Measurements from ENCODE around the gene CPE. TPM values are rescaled to one million over a fixed set of nuclear protein-coding genes. Genes with fewer than 3 reads are reported as not detected.

CPE gene
- total RNA-seq, 1 donor from 2014 or later, result 63.6 TPM

DNA sequence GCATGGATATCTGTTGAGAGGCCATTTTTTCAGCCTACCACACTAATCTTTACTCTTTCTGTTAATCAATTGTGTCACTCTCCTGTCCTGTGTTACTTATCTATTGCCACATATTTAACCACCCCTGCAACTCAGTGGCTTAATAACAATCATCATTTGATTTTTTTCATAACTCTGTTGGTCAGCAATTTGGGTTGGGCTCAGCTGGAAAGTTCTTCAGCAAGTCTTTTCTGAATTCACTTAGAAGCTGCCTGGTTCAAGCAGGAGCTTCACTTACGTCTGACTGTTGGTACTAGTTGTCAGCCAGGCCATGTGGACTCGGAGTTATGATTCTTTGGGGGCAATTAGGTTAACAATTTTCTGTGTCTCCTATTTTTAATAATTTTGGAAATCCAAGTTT, 50.1 kb downstream of the CPE start:
- DNase-seq (no peak), ATAC-seq (no peak)
- Histone ChIP-seq H3K4me1 (no peaks in the 10 kb centered on the region), H3K27me3 (no peaks in the 10 kb centered on the region), H3K27ac (no peak overlapping the region), H3K9me3 (no peaks in the 10 kb centered on the region), H3K4me3 (no peak overlapping the region), H3K36me3 (no peaks in the 10 kb centered on the region)
- intact Hi-C loops (cut with DNase I), result no loop called here
- TF ChIP-seq, protein P1, sequence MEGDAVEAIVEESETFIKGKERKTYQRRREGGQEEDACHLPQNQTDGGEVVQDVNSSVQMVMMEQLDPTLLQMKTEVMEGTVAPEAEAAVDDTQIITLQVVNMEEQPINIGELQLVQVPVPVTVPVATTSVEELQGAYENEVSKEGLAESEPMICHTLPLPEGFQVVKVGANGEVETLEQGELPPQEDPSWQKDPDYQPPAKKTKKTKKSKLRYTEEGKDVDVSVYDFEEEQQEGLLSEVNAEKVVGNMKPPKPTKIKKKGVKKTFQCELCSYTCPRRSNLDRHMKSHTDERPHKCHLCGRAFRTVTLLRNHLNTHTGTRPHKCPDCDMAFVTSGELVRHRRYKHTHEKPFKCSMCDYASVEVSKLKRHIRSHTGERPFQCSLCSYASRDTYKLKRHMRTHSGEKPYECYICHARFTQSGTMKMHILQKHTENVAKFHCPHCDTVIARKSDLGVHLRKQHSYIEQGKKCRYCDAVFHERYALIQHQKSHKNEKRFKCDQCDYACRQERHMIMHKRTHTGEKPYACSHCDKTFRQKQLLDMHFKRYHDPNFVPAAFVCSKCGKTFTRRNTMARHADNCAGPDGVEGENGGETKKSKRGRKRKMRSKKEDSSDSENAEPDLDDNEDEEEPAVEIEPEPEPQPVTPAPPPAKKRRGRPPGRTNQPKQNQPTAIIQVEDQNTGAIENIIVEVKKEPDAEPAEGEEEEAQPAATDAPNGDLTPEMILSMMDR (IDR thresholded peaks at IDR 0.05), result no peak

DNA sequence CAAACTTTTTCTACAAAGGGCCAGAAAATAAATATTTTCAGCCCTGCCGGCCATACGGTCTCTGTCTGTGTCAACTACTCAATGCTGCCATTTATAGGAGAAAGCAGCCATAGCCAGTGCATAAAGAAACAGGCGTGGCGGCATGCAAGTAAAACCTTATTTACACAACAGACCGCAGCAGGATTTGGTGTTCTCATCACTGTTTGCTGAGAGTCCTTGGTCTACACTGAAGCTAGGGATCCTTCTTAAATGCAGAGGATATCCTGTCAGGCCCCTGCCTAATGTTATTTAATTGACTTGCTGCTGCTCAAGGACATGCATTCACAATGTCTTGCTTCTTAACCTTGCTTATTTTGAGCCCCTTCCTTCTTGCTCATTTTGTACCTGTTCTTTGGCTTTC, 54.7 kb downstream of the CPE start:
- no peak for ATAC-seq
- TF ChIP-seq, protein P1 (IDR thresholded peaks at IDR 0.05), result no peak
- DNase-seq, result no peak

DNA sequence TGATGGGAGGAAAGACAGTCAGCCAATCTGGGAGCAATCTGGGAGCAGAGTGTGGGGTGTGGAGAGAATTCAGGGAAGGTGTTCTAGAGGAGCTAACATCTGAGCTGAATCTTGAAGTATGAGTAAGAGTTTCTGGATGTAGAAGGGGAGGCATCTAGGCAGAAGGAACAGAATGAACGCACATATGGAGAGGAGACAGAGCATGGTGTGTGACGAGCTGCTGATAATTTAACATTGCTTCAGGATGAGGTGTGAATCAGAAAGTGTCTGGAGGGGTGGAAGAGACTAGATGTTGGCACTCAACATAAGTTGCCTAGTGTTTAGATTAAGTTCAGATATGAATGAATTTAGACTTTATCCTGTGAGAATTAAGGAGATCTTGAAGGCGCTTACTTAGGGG, 58.9 kb downstream of the CPE start:
- H3K27ac ChIP-seq, result no peak overlapping the region
- TF ChIP-seq, protein P1 (IDR thresholded peaks at IDR 0.05), result no peak
- H3K4me3 ChIP-seq, result no peak overlapping the region

More for the DNA sequence above, 54.7 kb downstream of the CPE start:
- no peak overlapping the region for H3K27ac ChIP-seq
- H3K4me1 ChIP-seq, result no peaks in the 10 kb centered on the region
- H3K4me3 ChIP-seq, result no peak overlapping the region
- H3K9me3 ChIP-seq, result no peaks in the 10 kb centered on the region
- H3K36me3 ChIP-seq, result no peaks in the 10 kb centered on the region
- H3K27me3 ChIP-seq, result no peaks in the 10 kb centered on the region
- intact Hi-C loops (cut with DNase I), result no loop called here

DNA sequence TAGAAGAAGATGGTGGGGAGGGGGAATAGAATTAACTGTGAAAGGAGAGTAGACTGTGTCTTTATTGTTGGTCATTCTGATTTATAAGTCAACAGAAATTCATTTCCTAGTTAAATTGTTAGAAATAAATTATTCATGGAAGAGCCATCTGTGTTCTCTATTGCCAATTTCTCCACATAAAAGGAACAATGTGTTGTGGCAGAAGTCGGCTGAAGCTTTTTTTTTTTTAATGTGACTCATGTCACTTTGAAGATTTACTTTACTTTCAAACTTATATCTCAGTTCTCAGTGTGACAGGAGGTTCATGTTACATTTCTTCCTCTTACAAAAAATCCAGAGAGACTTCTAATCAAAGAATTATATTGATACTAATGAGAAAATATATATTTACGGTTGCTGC, 60.5 kb downstream of the CPE start:
- intact Hi-C loops (cut with DNase I), result no loop called here
- H3K27me3 ChIP-seq, result no peaks in the 10 kb centered on the region
- no peaks in the 10 kb centered on the region for H3K36me3 ChIP-seq
- H3K4me1 ChIP-seq, result no peaks in the 10 kb centered on the region
- ATAC-seq (no peak), DNase-seq (no peak)
- no peak overlapping the region for H3K27ac ChIP-seq
- no peaks in the 10 kb centered on the region for H3K9me3 ChIP-seq
- no peak overlapping the region for H3K4me3 ChIP-seq
- TF ChIP-seq, protein P1 (IDR thresholded peaks at IDR 0.05), result no peak

More for the DNA sequence above, 58.9 kb downstream of the CPE start:
- Histone ChIP-seq H3K27me3 (no peaks in the 10 kb centered on the region), H3K9me3 (no peaks in the 10 kb centered on the region), H3K4me1 (no peaks in the 10 kb centered on the region), H3K36me3 (no peaks in the 10 kb centered on the region)
- no peak for ATAC-seq
- no peak for DNase-seq
- intact Hi-C loops (cut with DNase I), result no loop called here

DNA sequence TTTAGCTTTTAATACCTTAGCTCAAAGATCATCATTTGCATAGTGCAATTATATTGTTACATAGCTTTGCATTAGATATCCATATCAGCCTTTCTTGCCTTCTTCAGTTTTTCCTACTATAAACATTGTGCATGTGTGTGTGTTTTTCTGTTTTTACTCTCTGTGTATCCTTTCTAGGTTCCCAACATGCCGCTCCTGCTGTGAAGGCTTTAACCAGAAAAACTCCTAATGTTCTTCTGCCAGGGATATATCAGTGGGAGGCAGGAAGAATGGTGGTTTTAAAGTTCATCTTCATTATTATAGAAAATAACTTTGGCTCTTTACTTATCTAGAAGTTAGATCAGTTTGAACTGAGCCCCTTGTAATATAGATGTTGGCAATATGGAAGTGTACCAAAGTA, 61.2 kb downstream of the CPE start:
- H3K9me3 ChIP-seq, result no peaks in the 10 kb centered on the region
- ATAC-seq, result no peak

More for the DNA sequence above, 61.2 kb downstream of the CPE start:
- intact Hi-C loops (cut with DNase I), result no loop called here
- no peak overlapping the region for H3K4me3 ChIP-seq
- TF ChIP-seq, protein P1 (IDR thresholded peaks at IDR 0.05), result no peak
- no peak overlapping the region for H3K27ac ChIP-seq
- no peak for DNase-seq
- no peaks in the 10 kb centered on the region for H3K4me1 ChIP-seq
- H3K36me3 ChIP-seq, result no peaks in the 10 kb centered on the region
- no peaks in the 10 kb centered on the region for H3K27me3 ChIP-seq
